CD4-positive, CD25-positive, alpha-beta regulatory T cell (primary cell): ENCODE results near the gene BDKRB2. TPM values are rescaled to one million over a fixed set of nuclear protein-coding genes. Genes with fewer than 3 reads are reported as not detected.

Source experiments
- ATAC-seq, 2 donors: fragments of 150-1000 bp; cut with Tn5 transposase; one replicate each; pipeline ENCODE4 v1.10.0; 2021; ENCODE audit warnings: low read depth in 2 of 2, moderate number of reproducible peaks in 2 of 2, moderate library complexity in 1 of 2
- DNase-seq, 3 donors: peaks; one replicate each; pipeline versions ENCODE4 v3.0.0 to v3.0.0-alpha.2; 2012 to 2022; ENCODE audit warnings: mixed read lengths in 1 of 3
- H3K27ac ChIP-seq: one replicate; pipeline ENCODE4 v1.7.0; 2013; ENCODE audit warnings: mild to moderate bottlenecking, low read length; ENCODE audit not compliant: insufficient read depth, poor library complexity, severe bottlenecking
- H3K27me3 ChIP-seq: one replicate; pipeline ENCODE4 v1.7.0; 2013; ENCODE audit warnings: low read length; ENCODE audit not compliant: control insufficient read depth, insufficient read depth
- H3K36me3 ChIP-seq: one replicate; pipeline ENCODE4 v1.7.0; 2013; ENCODE audit warnings: mild to moderate bottlenecking, low read length, moderate library complexity; ENCODE audit not compliant: control insufficient read depth, insufficient read depth
- H3K4me1 ChIP-seq: 2 replicates; pipeline ENCODE4 v1.7.0; 2013; ENCODE audit warnings: mild to moderate bottlenecking, low read length; ENCODE audit not compliant: insufficient read depth, control insufficient read depth, poor library complexity, severe bottlenecking
- H3K4me3 ChIP-seq: one replicate; pipeline ENCODE4 v1.7.0; 2013; ENCODE audit warnings: low read depth, mild to moderate bottlenecking, low read length, moderate library complexity
- H3K9me3 ChIP-seq, 2 experiments: 1 replicate in 1 of 2; 2 replicates in 1 of 2; pipeline ENCODE4 v1.7.0; 2013; ENCODE audit warnings: low read length in 2 of 2, mild to moderate bottlenecking in 1 of 2, moderate library complexity in 1 of 2; ENCODE audit not compliant: control insufficient read depth in 2 of 2
- H3K27ac Mint-ChIP-seq, 3 donors: one replicate each; pipeline ENCODE4 v1.8.0; 2020 to 2022; ENCODE audit warnings: mild to moderate bottlenecking in 3 of 3, mixed read lengths in 3 of 3, moderate library complexity in 2 of 3
- H3K27me3 Mint-ChIP-seq: one replicate; pipeline ENCODE4 v1.8.0; 2022; ENCODE audit warnings: mild to moderate bottlenecking, mixed read lengths
- H3K36me3 Mint-ChIP-seq: one replicate; pipeline ENCODE4 v1.8.0; 2020; ENCODE audit warnings: mixed read lengths
- H3K4me1 Mint-ChIP-seq, 4 donors: one replicate each; pipeline ENCODE4 v1.8.0; 2020 to 2022; ENCODE audit warnings: mixed read lengths in 4 of 4, mild to moderate bottlenecking in 1 of 4
- H3K4me3 Mint-ChIP-seq, 4 donors: one replicate each; pipeline ENCODE4 v1.8.0; 2020 to 2022; ENCODE audit warnings: mild to moderate bottlenecking in 4 of 4, mixed read lengths in 4 of 4, moderate library complexity in 3 of 4
- H3K9me3 Mint-ChIP-seq, 7 donors: one replicate each; pipeline ENCODE4 v1.8.0; 2020 to 2022; ENCODE audit warnings: mixed read lengths in 7 of 7, mild to moderate bottlenecking in 3 of 7, moderate library complexity in 2 of 7
- polyA plus RNA-seq, 4 donors: library from polyadenylated mRNA; unstranded; fragments of 300-500 nt; fragmentation: Illumina TruSeq; gene quantifications; one replicate each; pipeline ENCODE4 v1.2.3, GENCODE V29; 2021
- total RNA-seq: library from RNA; stranded (reverse); gene quantifications from one replicate; pipeline ENCODE4 v1.2.3, GENCODE V29; 2022

Gene BDKRB2
- total and polyA plus RNA-seq, 5 donors from 2014 or later: not detected

- peaks cover 11% of the 10 kb centered on the region for H3K27me3 Mint-ChIP-seq
- no peaks in the 10 kb centered on the region for H3K4me1 Mint-ChIP-seq
- Histone ChIP-seq H3K4me1 (no peaks in the 10 kb centered on the region), H3K36me3 (no peaks in the 10 kb centered on the region), H3K27ac (no peak overlapping the region), H3K27me3 (no peaks in the 10 kb centered on the region), H3K9me3 (no peaks in the 10 kb centered on the region), H3K4me3 (no peak overlapping the region)
- no peaks in the 10 kb centered on the region for H3K9me3 Mint-ChIP-seq
- DNase-seq (no peak), ATAC-seq (no peak)
- H3K4me3 Mint-ChIP-seq: no peak overlapping the region
- H3K27ac Mint-ChIP-seq: no peak overlapping the region
- H3K36me3 Mint-ChIP-seq: no peaks in the 10 kb centered on the region
These were observed 21.1 kb downstream of the BDKRB2 start for GRCh38 chr14:96225745-96226151.

DNA sequence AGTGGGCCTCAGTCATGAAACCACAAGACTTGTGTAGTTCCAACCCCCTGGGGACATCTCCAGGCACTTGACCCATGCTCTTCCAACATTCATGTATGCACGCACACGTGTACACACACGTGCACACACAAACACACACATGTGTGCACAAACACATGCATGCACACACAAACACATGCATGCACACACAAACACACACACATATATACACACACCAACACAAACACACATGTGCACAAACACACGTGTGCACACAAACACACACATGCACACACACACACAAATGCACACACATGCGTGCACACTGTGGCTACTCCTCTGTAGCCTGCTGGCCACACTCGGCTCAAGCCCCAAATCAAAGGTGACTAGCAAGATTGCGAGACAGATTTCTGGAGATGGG, 22.8 kb downstream of the BDKRB2 start:
- H3K4me1 ChIP-seq: no peaks in the 10 kb centered on the region
- no peak overlapping the region for H3K27ac ChIP-seq
- Mint-ChIP-seq H3K36me3 (no peaks in the 10 kb centered on the region), H3K27ac (no peak overlapping the region), H3K4me1 (no peaks in the 10 kb centered on the region), H3K27me3 (peaks cover 9% of the 10 kb centered on the region), H3K4me3 (no peak overlapping the region), H3K9me3 (no peaks in the 10 kb centered on the region)
- DNase-seq (no peak), ATAC-seq (no peak)
- H3K27me3 ChIP-seq: no peaks in the 10 kb centered on the region
- no peak overlapping the region for H3K4me3 ChIP-seq
- no peaks in the 10 kb centered on the region for H3K9me3 ChIP-seq
- H3K36me3 ChIP-seq: no peaks in the 10 kb centered on the region

DNA sequence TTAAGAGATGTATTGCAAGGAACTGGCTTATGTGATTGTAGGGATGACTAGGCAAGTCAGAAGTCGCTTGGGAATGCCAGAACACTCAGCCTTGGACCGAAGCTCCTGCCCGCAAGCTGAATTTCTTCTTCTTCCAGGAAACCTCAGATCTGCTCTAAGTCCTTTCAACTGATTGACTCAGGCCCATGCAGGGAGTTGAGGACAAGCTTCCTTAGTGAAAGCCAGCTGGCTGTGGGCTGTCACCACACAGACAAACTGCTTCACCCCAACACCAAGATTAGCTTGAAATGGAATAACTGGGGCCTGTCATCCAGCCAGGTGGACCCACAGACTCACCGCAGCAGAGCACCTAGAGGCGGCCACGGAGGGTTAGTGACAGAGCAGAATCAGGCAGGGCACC, 24.7 kb downstream of the BDKRB2 start:
- H3K27ac ChIP-seq: no peak overlapping the region
- Mint-ChIP-seq H3K36me3 (no peaks in the 10 kb centered on the region), H3K27me3 (peaks cover 9% of the 10 kb centered on the region), H3K9me3 (no peaks in the 10 kb centered on the region), H3K4me1 (no peaks in the 10 kb centered on the region), H3K4me3 (no peak overlapping the region), H3K27ac (no peak overlapping the region)
- no peaks in the 10 kb centered on the region for H3K36me3 ChIP-seq
- no peak overlapping the region for H3K4me3 ChIP-seq
- H3K27me3 ChIP-seq: no peaks in the 10 kb centered on the region
- H3K4me1 ChIP-seq: no peaks in the 10 kb centered on the region
- ATAC-seq (no peak), DNase-seq (no peak)
- no peaks in the 10 kb centered on the region for H3K9me3 ChIP-seq

DNA sequence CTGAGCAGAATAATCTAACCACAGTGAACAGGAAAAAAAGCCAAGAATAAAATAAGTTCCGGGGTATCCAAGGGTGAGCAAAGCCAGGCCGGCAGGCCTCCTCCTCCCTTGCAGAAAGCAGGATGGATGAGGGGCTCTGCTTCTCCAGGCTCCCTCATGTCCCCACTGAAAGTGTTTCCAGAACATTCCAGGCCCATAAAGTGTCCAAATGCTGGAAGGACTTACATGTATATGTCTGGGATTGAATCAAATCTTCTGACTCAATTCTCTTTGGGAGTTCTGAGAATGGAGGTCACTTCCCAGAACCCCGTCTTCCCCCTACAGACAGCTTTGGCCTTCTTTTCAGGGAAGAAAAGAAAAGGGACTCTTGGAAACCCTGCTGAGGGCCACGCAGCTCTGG, 26.4 kb downstream of the BDKRB2 start:
- H3K27ac Mint-ChIP-seq: no peak overlapping the region
- H3K4me1 Mint-ChIP-seq: no peaks in the 10 kb centered on the region
- no peaks in the 10 kb centered on the region for H3K4me1 ChIP-seq
- H3K9me3 ChIP-seq: no peaks in the 10 kb centered on the region
- ATAC-seq (no peak), DNase-seq (no peak)
- no peaks in the 10 kb centered on the region for H3K27me3 ChIP-seq
- H3K9me3 Mint-ChIP-seq: no peaks in the 10 kb centered on the region
- H3K27ac ChIP-seq: no peak overlapping the region
- H3K36me3 ChIP-seq: no peaks in the 10 kb centered on the region
- no peak overlapping the region for H3K4me3 Mint-ChIP-seq
- H3K36me3 Mint-ChIP-seq: no peaks in the 10 kb centered on the region
- peaks cover 14% of the 10 kb centered on the region for H3K27me3 Mint-ChIP-seq
- no peak overlapping the region for H3K4me3 ChIP-seq

DNA sequence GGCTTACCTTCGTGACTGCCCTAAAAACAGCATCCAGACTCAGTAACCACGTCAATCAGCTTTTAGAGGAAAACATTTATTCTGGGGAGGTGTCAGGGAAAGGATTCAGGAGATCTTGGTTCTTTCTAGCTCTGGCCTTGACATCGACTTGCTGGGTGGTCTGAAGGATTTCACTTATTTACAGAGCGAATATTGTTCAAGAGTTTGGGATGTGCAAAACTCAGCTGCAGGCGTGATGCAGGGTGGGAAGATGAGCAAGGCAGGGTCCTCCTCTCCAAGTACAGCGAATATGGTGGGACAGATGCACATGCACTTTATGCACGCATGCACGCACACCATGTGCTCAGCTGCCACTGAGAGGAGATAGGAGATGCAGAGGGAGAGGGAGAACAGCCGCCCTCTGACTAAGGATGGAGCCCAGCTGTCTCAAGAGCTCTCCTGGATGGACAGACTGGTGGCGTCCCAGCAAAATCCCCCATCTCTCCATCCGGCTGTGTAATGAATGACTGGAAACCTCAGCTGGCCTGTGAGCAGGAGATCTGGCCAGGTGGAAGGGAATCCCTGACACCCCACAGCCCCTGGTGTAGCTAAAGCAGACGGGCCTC, 27.0 kb downstream of the BDKRB2 start:
- Histone ChIP-seq H3K36me3 (no peaks in the 10 kb centered on the region), H3K9me3 (no peaks in the 10 kb centered on the region), H3K27ac (no peak overlapping the region), H3K27me3 (no peaks in the 10 kb centered on the region), H3K4me1 (no peaks in the 10 kb centered on the region), H3K4me3 (no peak overlapping the region)
- H3K4me1 Mint-ChIP-seq: no peaks in the 10 kb centered on the region
- no peak for ATAC-seq
- no peaks in the 10 kb centered on the region for H3K36me3 Mint-ChIP-seq
- no peak overlapping the region for H3K4me3 Mint-ChIP-seq
- no peak overlapping the region for H3K27ac Mint-ChIP-seq
- H3K9me3 Mint-ChIP-seq: no peaks in the 10 kb centered on the region
- H3K27me3 Mint-ChIP-seq: peaks cover 14% of the 10 kb centered on the region
- no peak for DNase-seq

DNA sequence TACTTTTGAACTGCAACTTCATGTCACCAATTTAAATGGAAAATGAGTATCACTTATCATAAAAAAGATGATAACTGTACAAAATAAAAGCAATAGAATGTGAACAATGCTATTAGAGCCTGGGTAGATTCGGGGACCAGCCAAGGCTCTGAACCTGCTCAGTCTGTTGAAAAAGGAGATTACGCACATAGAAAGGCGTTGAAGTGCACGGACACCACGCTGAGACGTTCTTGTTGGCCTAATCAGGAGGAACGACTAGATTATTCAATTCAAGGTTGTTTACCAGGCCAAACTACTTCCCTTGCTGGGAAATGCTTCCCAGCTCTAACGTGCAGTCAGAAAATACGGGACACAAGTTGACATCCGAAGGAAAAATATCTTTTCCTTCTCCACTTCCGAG, 27.9 kb downstream of the BDKRB2 start:
- no peak overlapping the region for H3K27ac Mint-ChIP-seq
- ATAC-seq: no peak

GRCh38 chr14:96233661-96234060, 29.0 kb downstream of the BDKRB2 start:
- H3K4me3 Mint-ChIP-seq: no peak overlapping the region
- Histone ChIP-seq H3K27me3 (no peaks in the 10 kb centered on the region), H3K9me3 (no peaks in the 10 kb centered on the region), H3K36me3 (no peaks in the 10 kb centered on the region), H3K4me3 (no peak overlapping the region), H3K4me1 (no peaks in the 10 kb centered on the region), H3K27ac (no peak overlapping the region)
- H3K27me3 Mint-ChIP-seq: peaks cover 13% of the 10 kb centered on the region
- DNase-seq (no peak), ATAC-seq (no peak)
- H3K27ac Mint-ChIP-seq: no peak overlapping the region
- H3K4me1 Mint-ChIP-seq: no peaks in the 10 kb centered on the region
- no peaks in the 10 kb centered on the region for H3K9me3 Mint-ChIP-seq
- no peaks in the 10 kb centered on the region for H3K36me3 Mint-ChIP-seq

More for the DNA sequence above, 27.9 kb downstream of the BDKRB2 start:
- Histone ChIP-seq H3K27me3 (no peaks in the 10 kb centered on the region), H3K4me3 (no peak overlapping the region), H3K36me3 (no peaks in the 10 kb centered on the region), H3K4me1 (no peaks in the 10 kb centered on the region), H3K27ac (no peak overlapping the region), H3K9me3 (no peaks in the 10 kb centered on the region)
- DNase-seq: no peak
- Mint-ChIP-seq H3K4me3 (no peak overlapping the region), H3K27me3 (peaks cover 14% of the 10 kb centered on the region), H3K36me3 (no peaks in the 10 kb centered on the region), H3K4me1 (no peaks in the 10 kb centered on the region), H3K9me3 (no peaks in the 10 kb centered on the region)

DNA sequence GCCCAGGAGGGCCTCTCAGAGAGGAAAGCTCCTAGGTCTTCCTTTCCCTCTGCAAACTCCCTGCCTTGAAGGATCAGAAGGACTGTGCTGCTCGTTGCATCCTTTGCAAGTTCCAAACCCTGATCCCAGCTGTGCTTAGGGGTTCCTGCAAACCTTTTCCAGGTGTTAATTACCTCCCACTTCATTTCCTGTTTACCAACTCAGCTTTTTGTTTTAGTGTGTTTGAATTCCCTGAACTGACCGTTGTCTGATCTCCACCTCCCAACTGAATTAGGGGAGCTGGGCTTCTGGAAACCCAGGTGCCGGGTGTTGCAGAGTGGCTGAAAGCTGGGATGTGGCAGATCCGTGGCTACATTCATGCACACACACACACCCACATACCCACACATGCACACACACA, 30.8 kb downstream of the BDKRB2 start:
- Mint-ChIP-seq H3K9me3 (no peaks in the 10 kb centered on the region), H3K27ac (no peak overlapping the region), H3K36me3 (no peaks in the 10 kb centered on the region), H3K4me1 (no peaks in the 10 kb centered on the region), H3K27me3 (peaks cover 11% of the 10 kb centered on the region), H3K4me3 (no peak overlapping the region)
- ATAC-seq (no peak), DNase-seq (no peak)
- H3K4me1 ChIP-seq: no peaks in the 10 kb centered on the region
- H3K9me3 ChIP-seq: no peaks in the 10 kb centered on the region
- H3K27me3 ChIP-seq: no peaks in the 10 kb centered on the region
- no peak overlapping the region for H3K4me3 ChIP-seq
- no peak overlapping the region for H3K27ac ChIP-seq
- no peaks in the 10 kb centered on the region for H3K36me3 ChIP-seq
